OCI-LY7 (cell line): ENCODE measurements around the gene WRAP73. TPM values are rescaled to one million over a fixed set of nuclear protein-coding genes. Genes with fewer than 3 reads are reported as not detected.
A peak's percentile ranks its signal among the peaks of the same experiment; 100 is the strongest.

ENCODE experiments used
- BruUV-seq: library from RNA; stranded (reverse); fragments of 400-500 nt; replicated peaks from 2 replicates; lab custom pipeline; 2021; lab: Mats Ljungman, UMichigan
- CTCF ChIA-PET: fragments of 300-600 bp; sonication (Branson Sonifier 250); formaldehyde crosslinking; loops from one replicate; lab custom pipeline; 2022; ENCODE audit warnings: antibody characterized with exemption; ENCODE audit not compliant: unreplicated experiment; lab: Charles Lee
- POLR2A ChIA-PET: fragments of 300-600 bp; sonication (Branson Sonifier 250); formaldehyde crosslinking; loops from one replicate; lab custom pipeline; 2022; ENCODE audit warnings: antibody characterized with exemption; lab: Charles Lee
- DNase-seq: peaks from one replicate; pipeline ENCODE4 v3.0.0-alpha.2; 2015; ENCODE audit warnings: low spot score
- H2AFZ ChIP-seq: fragments of 200-600 bp; sonication (generic), shearing (Covaris generic); 2 replicates; pipeline ENCODE4 v1.6.1; 2014; ENCODE audit warnings: mild to moderate bottlenecking, antibody characterized with exemption, low read length, moderate library complexity
- H3K27ac ChIP-seq: fragments of 200-600 bp; sonication (generic); 2 replicates; pipeline ENCODE4 v1.5.1; 2014; ENCODE audit warnings: mixed run types, low read depth, mild to moderate bottlenecking, moderate library complexity, low read length, inconsistent platforms; ENCODE audit not compliant: poor library complexity, severe bottlenecking
- H3K36me3 ChIP-seq: fragments of 200-600 bp; sonication (generic); 2 replicates; pipeline ENCODE4 v1.6.1; 2014; ENCODE audit warnings: mild to moderate bottlenecking, antibody characterized with exemption, low read length, moderate library complexity, mixed read lengths; ENCODE audit not compliant: insufficient read depth
- H3K4me1 ChIP-seq: fragments of 200-600 bp; sonication (generic); 2 replicates; pipeline ENCODE4 v1.5.1; 2014; ENCODE audit warnings: mild to moderate bottlenecking, low read length; ENCODE audit not compliant: insufficient read depth, poor library complexity, severe bottlenecking
- H3K4me2 ChIP-seq: fragments of 200-600 bp; sonication (generic); 2 replicates; pipeline ENCODE4 v1.6.1; 2014; ENCODE audit warnings: mild to moderate bottlenecking, low read length
- H3K4me3 ChIP-seq: fragments of 200-600 bp; sonication (generic); 2 replicates; pipeline ENCODE4 v1.5.1; 2014; ENCODE audit warnings: mild to moderate bottlenecking, low read depth, low read length; ENCODE audit not compliant: poor library complexity, severe bottlenecking
- H3K79me2 ChIP-seq: fragments of 200-600 bp; sonication (generic); 2 replicates; pipeline ENCODE4 v1.6.1; 2016; ENCODE audit warnings: low read depth, mild to moderate bottlenecking, low read length, moderate library complexity, mixed read lengths; ENCODE audit not compliant: insufficient read depth
- H3K9me2 ChIP-seq: fragments of 200-600 bp; sonication (generic); 2 replicates; pipeline ENCODE4 v1.6.1; 2016; ENCODE audit warnings: mild to moderate bottlenecking, low read length, mixed read lengths; ENCODE audit not compliant: insufficient read depth
- H3K9me3 ChIP-seq: fragments of 200-600 bp; sonication (generic); 2 replicates; pipeline ENCODE4 v1.6.1; 2014; ENCODE audit warnings: mild to moderate bottlenecking, mixed run types, low read length, mixed read lengths
- H4K20me1 ChIP-seq: fragments of 200-600 bp; sonication (generic); 2 replicates; pipeline ENCODE4 v1.6.1; 2014; ENCODE audit warnings: mild to moderate bottlenecking, antibody characterized with exemption, low read length, moderate library complexity, mixed read lengths; ENCODE audit not compliant: insufficient read depth
- EZH2phosphoT487 ChIP-seq: fragments of 200-600 bp; sonication (generic); IDR thresholded peaks from 2 replicates; pipeline ENCODE4 v1.6.1; 2018; ENCODE audit warnings: low read depth, borderline replicate concordance, mild to moderate bottlenecking, mixed run types, antibody characterized with exemption, low read length, moderate library complexity, mixed read lengths
- intact Hi-C: fragments of 100-400 bp; cut with micrococcal nuclease; formaldehyde crosslinking; loops from one replicate; pipeline ENCODE4 v1.10.0; 2022; ENCODE audit not compliant: unreplicated experiment
- total RNA-seq, 2 experiments: library from RNA; depleted of rRNA in 1 of 2; stranded (reverse); fragments of >200 nt in 1 of 2; shearing (Covaris generic) in 1 of 2; gene quantifications; 2 replicates each; pipeline ENCODE4 v1.2.3, GENCODE V29; 2014 to 2022
- TF ChIP-seq, protein P1 (sequence below): fragments of 200-600 bp; sonication (generic); conservative IDR thresholded peaks from 2 replicates; pipeline ENCODE4 v1.5.1; 2014; ENCODE audit warnings: mild to moderate bottlenecking, antibody characterized with exemption, low read length, moderate library complexity, mixed read lengths

Gene WRAP73
- total RNA-seq, 2 experiments from 2014 or later: 34.7 to 40.0 TPM

DNA sequence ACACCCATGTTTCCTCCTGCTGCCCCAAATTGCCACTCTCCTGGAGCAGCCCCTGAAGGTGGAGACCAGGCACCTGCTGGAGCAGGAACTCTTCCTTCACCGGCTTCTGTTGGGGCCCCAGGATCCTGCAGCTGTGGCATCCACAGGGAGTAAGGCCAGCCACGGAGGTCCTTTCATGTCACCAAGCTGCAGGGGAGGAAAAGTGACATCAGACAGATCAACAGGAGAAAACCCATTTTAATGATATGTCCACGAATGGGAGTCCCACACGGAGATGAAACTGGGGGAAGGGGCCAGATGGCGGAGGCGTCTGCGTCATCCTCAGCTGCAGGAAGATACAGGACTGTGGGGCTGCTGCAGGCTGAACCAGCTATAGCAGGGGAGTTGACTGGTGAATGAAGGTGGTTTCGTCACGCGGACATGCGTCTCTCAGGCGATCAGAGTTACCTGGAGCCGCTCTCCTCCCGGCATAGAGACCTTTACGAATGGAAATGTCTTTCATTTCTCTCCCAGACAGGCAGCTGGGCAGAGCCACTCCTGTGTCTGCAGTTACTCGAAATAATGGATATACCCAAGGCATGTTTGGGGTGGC lies 12.3 kb upstream of the WRAP73 start:
- H2AFZ ChIP-seq: no peak overlapping the region

DNA sequence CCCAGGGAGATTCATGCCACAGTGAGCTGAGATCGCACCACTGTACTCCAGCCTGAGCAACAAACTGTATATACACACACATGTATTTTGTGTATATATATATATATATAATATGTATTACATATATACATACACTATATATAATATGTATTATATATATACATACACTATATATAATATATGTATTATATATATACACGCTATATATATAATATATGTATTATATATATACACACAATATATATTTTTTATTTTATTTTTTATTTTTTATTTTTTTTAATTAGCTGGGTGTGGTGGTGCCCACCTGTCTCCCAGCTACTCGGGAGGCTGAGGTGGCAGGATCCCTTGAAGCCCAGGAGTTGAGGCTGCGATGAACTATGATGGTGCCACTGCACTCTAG lies 11.7 kb upstream of the WRAP73 start:
- CTCF ChIA-PET: no interaction called here
- Histone ChIP-seq H3K27ac (no peak overlapping the region), H3K4me1 (peaks cover 34% of the 10 kb centered on the region), H3K79me2 (no peaks in the 10 kb centered on the region), H2AFZ (no peak overlapping the region), H4K20me1 (no peaks in the 10 kb centered on the region), H3K36me3 (no peaks in the 10 kb centered on the region), H3K4me2 (no peak overlapping the region), H3K9me2 (no peaks in the 10 kb centered on the region), H3K9me3 (no peaks in the 10 kb centered on the region), H3K4me3 (no peak overlapping the region)
- no TSS peak for BruUV-seq
- TF ChIP-seq EZH2phosphoT487: no peak
- TF ChIP-seq, protein P1, sequence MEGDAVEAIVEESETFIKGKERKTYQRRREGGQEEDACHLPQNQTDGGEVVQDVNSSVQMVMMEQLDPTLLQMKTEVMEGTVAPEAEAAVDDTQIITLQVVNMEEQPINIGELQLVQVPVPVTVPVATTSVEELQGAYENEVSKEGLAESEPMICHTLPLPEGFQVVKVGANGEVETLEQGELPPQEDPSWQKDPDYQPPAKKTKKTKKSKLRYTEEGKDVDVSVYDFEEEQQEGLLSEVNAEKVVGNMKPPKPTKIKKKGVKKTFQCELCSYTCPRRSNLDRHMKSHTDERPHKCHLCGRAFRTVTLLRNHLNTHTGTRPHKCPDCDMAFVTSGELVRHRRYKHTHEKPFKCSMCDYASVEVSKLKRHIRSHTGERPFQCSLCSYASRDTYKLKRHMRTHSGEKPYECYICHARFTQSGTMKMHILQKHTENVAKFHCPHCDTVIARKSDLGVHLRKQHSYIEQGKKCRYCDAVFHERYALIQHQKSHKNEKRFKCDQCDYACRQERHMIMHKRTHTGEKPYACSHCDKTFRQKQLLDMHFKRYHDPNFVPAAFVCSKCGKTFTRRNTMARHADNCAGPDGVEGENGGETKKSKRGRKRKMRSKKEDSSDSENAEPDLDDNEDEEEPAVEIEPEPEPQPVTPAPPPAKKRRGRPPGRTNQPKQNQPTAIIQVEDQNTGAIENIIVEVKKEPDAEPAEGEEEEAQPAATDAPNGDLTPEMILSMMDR: no peak
- no peak for DNase-seq
- POLR2A ChIA-PET: no interaction called here
- intact Hi-C loops: no loop called here

More for the DNA sequence above, 12.3 kb upstream of the WRAP73 start:
- Histone ChIP-seq H3K36me3 (no peaks in the 10 kb centered on the region), H3K4me3 (no peak overlapping the region), H3K79me2 (no peaks in the 10 kb centered on the region), H3K9me3 (no peaks in the 10 kb centered on the region), H3K4me1 (peaks cover 40% of the 10 kb centered on the region), H4K20me1 (no peaks in the 10 kb centered on the region), H3K27ac (no peak overlapping the region), H3K4me2 (no peak overlapping the region), H3K9me2 (no peaks in the 10 kb centered on the region)
- no TSS peak for BruUV-seq
- ChIA-PET POLR2A (no interaction called here), CTCF (no interaction called here)
- intact Hi-C loops: no loop called here
- no peak for DNase-seq
- TF ChIP-seq, protein P1: no peak
- TF ChIP-seq EZH2phosphoT487: no peak

DNA sequence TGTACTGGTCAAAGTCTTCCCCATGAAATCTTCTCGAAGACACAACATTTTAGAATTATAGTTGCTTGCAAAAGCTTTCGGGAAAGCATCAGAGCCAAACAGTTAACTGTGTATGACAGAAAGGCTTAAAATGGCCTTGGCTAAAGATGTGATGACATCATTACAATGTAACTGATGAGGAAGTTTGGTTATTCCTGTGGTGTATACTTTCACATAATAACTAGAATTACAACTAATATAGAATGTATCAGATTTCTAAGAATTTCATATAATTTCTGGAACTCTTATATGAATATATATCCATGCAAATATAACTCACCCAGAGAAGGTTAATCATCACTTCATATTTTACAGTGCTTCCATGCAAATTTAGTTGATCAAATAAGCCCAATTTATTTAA lies 10.8 kb upstream of the WRAP73 start:
- CTCF ChIA-PET: no interaction called here
- Histone ChIP-seq H3K27ac (no peak overlapping the region), H3K4me2 (no peak overlapping the region)

More for the DNA sequence above, 10.8 kb upstream of the WRAP73 start:
- Histone ChIP-seq H3K4me1 (peaks cover 33% of the 10 kb centered on the region), H2AFZ (peak overlapping the region; percentile 71; the same call in 1 of the 2 replicates), H4K20me1 (no peaks in the 10 kb centered on the region), H3K9me3 (no peaks in the 10 kb centered on the region), H3K4me3 (no peak overlapping the region), H3K9me2 (no peaks in the 10 kb centered on the region), H3K79me2 (no peaks in the 10 kb centered on the region), H3K36me3 (no peaks in the 10 kb centered on the region)
- TF ChIP-seq EZH2phosphoT487: no peak
- TF ChIP-seq, protein P1: no peak
- intact Hi-C loops: no loop called here
- DNase-seq: no peak
- POLR2A ChIA-PET: no interaction called here
- no TSS peak for BruUV-seq
